GM23338 (cell line): ENCODE measurements around the gene ITGAL.

Experiments used
- CTCF ChIP-seq, 2 experiments: fragments of 200-600 bp in 1 of 2; sonication (generic) in 1 of 2; conservative IDR thresholded peaks; 2 replicates each; pipeline versions ENCODE4 v1.5.1 to v1.6.1; 2016 to 2017; ENCODE audit warnings: antibody characterized with exemption in 2 of 2, low read depth in 2 of 2, mild to moderate bottlenecking in 2 of 2, moderate library complexity in 1 of 2
- ETS1 ChIP-seq: IDR thresholded peaks from 2 replicates; pipeline ENCODE4 v1.6.1; 2016; ENCODE audit warnings: antibody characterized with exemption
- EZH2 ChIP-seq: fragments of 200-600 bp; sonication (generic); IDR thresholded peaks from one replicate; pipeline ENCODE4 v1.8.0; 2017; ENCODE audit warnings: antibody characterized with exemption, mild to moderate bottlenecking, low read depth; ENCODE audit not compliant: unreplicated experiment
- EZH2phosphoT487 ChIP-seq: fragments of 200-600 bp; sonication (generic); IDR thresholded peaks from one replicate; pipeline ENCODE4 v1.8.1; 2018; ENCODE audit warnings: antibody characterized with exemption; ENCODE audit not compliant: unreplicated experiment
- JUNB ChIP-seq: IDR thresholded peaks from one replicate; pipeline ENCODE4 v1.6.1; 2016; ENCODE audit warnings: antibody characterized with exemption; ENCODE audit not compliant: unreplicated experiment
- NANOG ChIP-seq: IDR thresholded peaks from 2 replicates; pipeline ENCODE4 v1.6.1; 2016; ENCODE audit warnings: antibody characterized with exemption, borderline replicate concordance
- POLR2AphosphoS5 ChIP-seq: IDR thresholded peaks from 2 replicates; pipeline ENCODE4 v1.6.1; 2016; ENCODE audit warnings: antibody characterized with exemption, low read depth
- REST ChIP-seq: IDR thresholded peaks from one replicate; pipeline ENCODE4 v1.6.1; 2018; ENCODE audit warnings: antibody characterized with exemption; ENCODE audit not compliant: unreplicated experiment
- ZNF331 ChIP-seq: fragments of 250-450 bp; sonication (Bioruptor Pico); IDR thresholded peaks from 2 replicates; pipeline ENCODE4 v1.5.0; 2020; ENCODE audit warnings: low read depth, mild to moderate bottlenecking, moderate library complexity

GRCh38 chr16:30439720-30440348 lies 32.7 kb upstream of the ITGAL start:
- TF ChIP-seq CTCF (conservative IDR thresholded peaks at IDR 0.05; ENCODE audit: low read depth in 2 of 2) (no peak), EZH2phosphoT487 (no peak), EZH2 (no peak), ETS1 (no peak), NANOG (no peak), POLR2AphosphoS5 (no peak), JUNB (no peak), REST (no peak), ZNF331 (CRISPR knock-in tag) (no peak)
